CD4-positive, alpha-beta memory T cell (primary cell): Measurements from ENCODE around the gene TRH. TPM values are rescaled to one million over a fixed set of nuclear protein-coding genes. Genes with fewer than 3 reads are reported as not detected.

ENCODE experiments used
- CTCF ChIA-PET: fragments of 350-600 bp; sonication (Branson Sonifier 250); formaldehyde crosslinking; loops from one replicate; lab custom pipeline; 2021; ENCODE audit warnings: inconsistent platforms; ENCODE audit not compliant: partially characterized antibody; lab: Charles Lee
- POLR2A ChIA-PET: fragments of 350-600 bp; sonication (Branson Sonifier 250); formaldehyde crosslinking; loops from one replicate; lab custom pipeline; 2021; ENCODE audit not compliant: partially characterized antibody; lab: Charles Lee
- DNase-seq, 5 donors: peaks; one replicate each; pipeline versions ENCODE4 v3.0.0 to v3.0.0-alpha.2; 2020 to 2022; ENCODE audit warnings: mixed read lengths in 1 of 5
- H3K27ac ChIP-seq: one replicate; pipeline ENCODE4 v1.7.0; 2013; ENCODE audit warnings: low read depth, low read length
- H3K27me3 ChIP-seq: 2 replicates; pipeline ENCODE4 v1.7.0; 2013; ENCODE audit warnings: mild to moderate bottlenecking, low read length, moderate library complexity; ENCODE audit not compliant: insufficient read depth
- H3K36me3 ChIP-seq: 2 replicates; pipeline ENCODE4 v1.7.0; 2013; ENCODE audit warnings: mild to moderate bottlenecking, low read length, moderate library complexity; ENCODE audit not compliant: insufficient read depth
- H3K4me1 ChIP-seq: 2 replicates; pipeline ENCODE4 v1.7.0; 2013; ENCODE audit warnings: mild to moderate bottlenecking, low read length, moderate library complexity; ENCODE audit not compliant: insufficient read depth
- H3K4me3 ChIP-seq, 2 donors: one replicate each; pipeline ENCODE4 v1.7.0; 2013; ENCODE audit warnings: low read length in 2 of 2, mild to moderate bottlenecking in 1 of 2
- H3K9me3 ChIP-seq, 2 donors: one replicate each; pipeline ENCODE4 v1.7.0; 2013; ENCODE audit warnings: low read length in 2 of 2, control low read depth in 1 of 2; ENCODE audit not compliant: control insufficient read depth in 1 of 2
- H3K27ac Mint-ChIP-seq, 7 donors: one replicate each; pipeline ENCODE4 v1.8.0; 2020 to 2021; ENCODE audit warnings: mixed read lengths in 7 of 7, mild to moderate bottlenecking in 6 of 7, inconsistent platforms in 3 of 7, moderate library complexity in 3 of 7
- H3K27me3 Mint-ChIP-seq, 2 donors: one replicate each; pipeline ENCODE4 v1.8.0; 2020 to 2021; ENCODE audit warnings: mixed read lengths in 2 of 2
- H3K36me3 Mint-ChIP-seq, 2 donors: one replicate each; pipeline ENCODE4 v1.8.0; 2020 to 2021; ENCODE audit warnings: mixed read lengths in 2 of 2, inconsistent platforms in 1 of 2, mild to moderate bottlenecking in 1 of 2
- H3K4me1 Mint-ChIP-seq, 4 donors: one replicate each; pipeline ENCODE4 v1.8.0; 2020 to 2021; ENCODE audit warnings: mixed read lengths in 4 of 4, mild to moderate bottlenecking in 1 of 4
- H3K4me3 Mint-ChIP-seq, 8 donors: one replicate each; pipeline ENCODE4 v1.8.0; 2020 to 2021; ENCODE audit warnings: mixed read lengths in 8 of 8, mild to moderate bottlenecking in 7 of 8, moderate library complexity in 6 of 8, inconsistent platforms in 3 of 8
- H3K9me3 Mint-ChIP-seq, 8 donors: one replicate each; pipeline ENCODE4 v1.8.0; 2020 to 2021; ENCODE audit warnings: mixed read lengths in 8 of 8, mild to moderate bottlenecking in 5 of 8, inconsistent platforms in 3 of 8, moderate library complexity in 1 of 8
- intact Hi-C: fragments of 100-400 bp; cut with micrococcal nuclease; formaldehyde crosslinking; loops from one replicate; pipeline ENCODE4 v1.15.1; 2023
- polyA plus RNA-seq, 2 donors: library from polyadenylated mRNA; unstranded; fragments of 300-500 nt; fragmentation: Illumina TruSeq; gene quantifications; one replicate each; pipeline ENCODE4 v1.2.3, GENCODE V29; 2021
- total RNA-seq, 2 experiments: library from RNA; stranded (reverse); gene quantifications; one replicate each; pipeline ENCODE4 v1.2.3, GENCODE V29; 2021

TRH gene
- total and polyA plus RNA-seq, 4 experiments from 2014 or later = not detected

DNA sequence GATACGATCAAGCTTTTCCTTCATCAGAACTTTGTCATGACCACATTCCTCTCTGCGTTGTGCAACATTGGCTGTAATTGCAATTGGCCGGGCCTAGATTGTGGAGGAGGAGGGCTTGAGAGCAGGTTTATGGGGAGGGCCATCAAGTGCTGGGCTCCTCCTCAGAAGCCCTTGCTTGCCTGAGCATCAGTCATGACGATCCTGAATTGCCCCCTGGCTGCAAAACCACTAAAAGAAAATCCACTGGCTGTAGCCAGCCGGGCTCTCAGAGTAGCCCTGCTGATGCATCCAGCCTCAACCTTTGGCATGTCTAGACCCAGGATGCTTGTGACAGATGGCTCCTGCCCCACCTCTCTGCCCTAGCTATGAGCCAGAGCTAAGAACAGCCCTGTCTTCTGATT lies 13.4 kb upstream of the TRH start:
- DNase-seq = no peak
- no peaks in the 10 kb centered on the region for H3K36me3 ChIP-seq
- no peaks in the 10 kb centered on the region for H3K9me3 Mint-ChIP-seq
- no peaks in the 10 kb centered on the region for H3K36me3 Mint-ChIP-seq
- ChIA-PET CTCF (no interaction called here), POLR2A (no interaction called here)
- H3K9me3 ChIP-seq = no peaks in the 10 kb centered on the region
- no peaks in the 10 kb centered on the region for H3K27me3 ChIP-seq
- H3K27me3 Mint-ChIP-seq = peaks cover 6 to 10% of the 10 kb centered on the region in 2 donors
- H3K4me1 Mint-ChIP-seq = no peaks in the 10 kb centered on the region
- no peak overlapping the region for H3K4me3 ChIP-seq
- no peaks in the 10 kb centered on the region for H3K4me1 ChIP-seq
- intact Hi-C loops = no loop called here
- no peak overlapping the region for H3K4me3 Mint-ChIP-seq
- no peak overlapping the region for H3K27ac Mint-ChIP-seq
- no peak overlapping the region for H3K27ac ChIP-seq

- POLR2A ChIA-PET = no interaction called here
- Histone ChIP-seq H3K36me3 (no peaks in the 10 kb centered on the region), H3K27me3 (no peaks in the 10 kb centered on the region), H3K4me3 (no peak overlapping the region), H3K4me1 (no peaks in the 10 kb centered on the region), H3K27ac (no peak overlapping the region), H3K9me3 (no peaks in the 10 kb centered on the region)
- Mint-ChIP-seq H3K27me3 (peaks cover 4 to 11% of the 10 kb centered on the region in 2 donors), H3K4me3 (no peak overlapping the region), H3K9me3 (no peaks in the 10 kb centered on the region), H3K4me1 (no peaks in the 10 kb centered on the region), H3K27ac (no peak overlapping the region), H3K36me3 (no peaks in the 10 kb centered on the region)
- no peak for DNase-seq
- intact Hi-C loops = no loop called here
- CTCF ChIA-PET = no interaction called here
Observed at GRCh38 chr3:129962600-129962999, 11.9 kb upstream of the TRH start.

- H3K4me1 Mint-ChIP-seq = no peaks in the 10 kb centered on the region
- no peaks in the 10 kb centered on the region for H3K9me3 ChIP-seq
- H3K27me3 ChIP-seq = no peaks in the 10 kb centered on the region
- no peak overlapping the region for H3K4me3 ChIP-seq
- no peaks in the 10 kb centered on the region for H3K4me1 ChIP-seq
- CTCF ChIA-PET = no interaction called here
- no peak overlapping the region for H3K27ac Mint-ChIP-seq
- POLR2A ChIA-PET = no interaction called here
- H3K27ac ChIP-seq = no peak overlapping the region
- intact Hi-C loops = no loop called here
- DNase-seq = no peak
- H3K4me3 Mint-ChIP-seq = no peak overlapping the region
- H3K9me3 Mint-ChIP-seq = no peaks in the 10 kb centered on the region
- peaks cover 3 to 9% of the 10 kb centered on the region in 2 donors for H3K27me3 Mint-ChIP-seq
- H3K36me3 Mint-ChIP-seq = no peaks in the 10 kb centered on the region
- H3K36me3 ChIP-seq = no peaks in the 10 kb centered on the region
Observed at GRCh38 chr3:129965937-129966336, 8.6 kb upstream of the TRH start.

DNA sequence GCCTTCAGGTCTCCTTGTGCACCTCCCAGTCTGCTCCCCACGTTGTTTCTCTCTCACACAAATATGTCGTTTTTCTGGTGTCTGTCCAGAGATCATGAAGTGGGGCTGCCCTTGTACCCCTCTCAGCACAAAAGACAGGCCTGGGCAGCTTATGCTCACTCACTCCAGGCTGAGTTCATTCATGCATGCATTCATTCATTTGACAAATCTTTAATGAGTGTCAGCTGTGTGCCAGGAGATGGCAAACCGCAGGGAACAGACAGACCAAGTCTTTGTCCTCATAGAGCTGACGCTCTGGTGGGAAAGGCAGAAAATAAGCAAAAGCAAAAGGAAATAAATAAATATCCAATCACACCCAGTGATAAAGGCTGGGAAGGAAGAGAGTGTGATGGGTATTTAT lies 7.6 kb upstream of the TRH start:
- Histone ChIP-seq H3K9me3 (no peaks in the 10 kb centered on the region), H3K27me3 (no peaks in the 10 kb centered on the region), H3K4me1 (no peaks in the 10 kb centered on the region), H3K27ac (no peak overlapping the region), H3K36me3 (no peaks in the 10 kb centered on the region), H3K4me3 (no peak overlapping the region)
- H3K36me3 Mint-ChIP-seq = no peaks in the 10 kb centered on the region
- H3K27ac Mint-ChIP-seq = no peak overlapping the region
- H3K27me3 Mint-ChIP-seq = peaks cover 5 to 14% of the 10 kb centered on the region in 2 donors
- no peak overlapping the region for H3K4me3 Mint-ChIP-seq
- H3K9me3 Mint-ChIP-seq = no peaks in the 10 kb centered on the region
- CTCF ChIA-PET = no interaction called here
- DNase-seq = no peak
- no peaks in the 10 kb centered on the region for H3K4me1 Mint-ChIP-seq
- intact Hi-C loops = no loop called here
- POLR2A ChIA-PET = no interaction called here

DNA sequence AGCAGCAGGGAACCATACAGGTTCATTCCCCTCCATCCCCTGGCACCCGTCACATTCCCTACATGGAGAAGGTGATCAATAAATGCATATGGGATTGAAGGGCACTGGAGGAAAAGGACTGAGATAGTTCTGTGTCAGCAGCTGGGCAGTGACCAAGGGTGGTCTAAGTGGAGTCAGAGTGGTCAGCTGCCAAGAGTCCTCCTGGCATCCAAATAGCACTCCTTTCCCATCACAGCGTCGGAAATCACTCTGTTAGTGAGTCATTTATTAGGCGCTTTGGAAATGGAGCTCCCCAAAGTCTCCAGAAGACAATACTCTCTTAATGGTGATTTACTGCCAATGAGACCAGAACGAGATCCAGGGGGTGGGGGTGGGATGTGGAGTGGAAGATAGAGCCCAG lies 6.8 kb upstream of the TRH start:
- Mint-ChIP-seq H3K27ac (no peak overlapping the region), H3K4me1 (no peaks in the 10 kb centered on the region), H3K9me3 (no peaks in the 10 kb centered on the region), H3K27me3 (peaks cover 11 to 23% of the 10 kb centered on the region in 2 donors), H3K4me3 (no peak overlapping the region), H3K36me3 (no peaks in the 10 kb centered on the region)
- POLR2A ChIA-PET = no interaction called here
- no peaks in the 10 kb centered on the region for H3K4me1 ChIP-seq
- DNase-seq = no peak
- intact Hi-C loops = no loop called here
- no peaks in the 10 kb centered on the region for H3K36me3 ChIP-seq
- H3K9me3 ChIP-seq = no peaks in the 10 kb centered on the region
- no peak overlapping the region for H3K27ac ChIP-seq
- no peaks in the 10 kb centered on the region for H3K27me3 ChIP-seq
- no peak overlapping the region for H3K4me3 ChIP-seq
- CTCF ChIA-PET = no interaction called here

- H3K27me3 Mint-ChIP-seq = peaks cover 29 to 38% of the 10 kb centered on the region in 2 donors
- peak overlapping the region in 1 of 7 donors; percentile 38 for H3K27ac Mint-ChIP-seq
- H3K9me3 Mint-ChIP-seq = no peaks in the 10 kb centered on the region
- Histone ChIP-seq H3K27me3 (peaks cover 8% of the 10 kb centered on the region), H3K36me3 (no peaks in the 10 kb centered on the region), H3K4me1 (peaks cover 8% of the 10 kb centered on the region), H3K4me3 (no peak overlapping the region), H3K27ac (no peak overlapping the region), H3K9me3 (no peaks in the 10 kb centered on the region)
- peaks cover 5 to 8% (median 6%) of the 10 kb centered on the region in 4 donors for H3K4me1 Mint-ChIP-seq
- ChIA-PET POLR2A (no interaction called here), CTCF (no interaction called here)
- no peak for DNase-seq
- H3K4me3 Mint-ChIP-seq = no peak overlapping the region
- intact Hi-C loops = no loop called here
- no peaks in the 10 kb centered on the region for H3K36me3 Mint-ChIP-seq
Observed at GRCh38 chr3:129971351-129972052, 3.0 kb upstream of the TRH start.

GRCh38 chr3:129972301-129972700 lies 2.2 kb upstream of the TRH start:
- POLR2A ChIA-PET = no interaction called here
- peaks cover 8% of the 10 kb centered on the region for H3K27me3 ChIP-seq
- Mint-ChIP-seq H3K36me3 (no peaks in the 10 kb centered on the region), H3K9me3 (no peaks in the 10 kb centered on the region), H3K4me3 (peak overlapping the region in 1 of 8 donors; percentile 49), H3K27me3 (peaks cover 32 to 39% of the 10 kb centered on the region in 2 donors), H3K27ac (no peak overlapping the region), H3K4me1 (peaks cover 5 to 8% (median 6%) of the 10 kb centered on the region in 4 donors)
- H3K36me3 ChIP-seq = no peaks in the 10 kb centered on the region
- no peaks in the 10 kb centered on the region for H3K9me3 ChIP-seq
- CTCF ChIA-PET = no interaction called here
- no peak overlapping the region for H3K27ac ChIP-seq
- H3K4me1 ChIP-seq = peaks cover 8% of the 10 kb centered on the region
- H3K4me3 ChIP-seq = no peak overlapping the region
- intact Hi-C loops = no loop called here
- DNase-seq = no peak
